Endothelial cell of umbilical vein (primary cell): ENCODE measurements around the gene TAF4B. TPM values are rescaled to one million over a fixed set of nuclear protein-coding genes. Genes with fewer than 3 reads are reported as not detected.

Experiments
- BruUV-seq: library from RNA; stranded (reverse); fragments of 400-500 nt; replicated peaks from 2 replicates; lab custom pipeline; 2021; lab: Mats Ljungman, UMichigan
- CTCF ChIA-PET: fragments of 300-600, 350-600 bp; sonication (Branson Sonifier 250); formaldehyde crosslinking; loops from one replicate; lab custom pipeline; 2021; ENCODE audit warnings: antibody characterized with exemption, inconsistent platforms; lab: Charles Lee
- POLR2A ChIA-PET: fragments of 300-600, 350-600 bp; sonication (Branson Sonifier 250); formaldehyde crosslinking; loops from one replicate; lab custom pipeline; 2021; ENCODE audit warnings: antibody characterized with exemption, inconsistent platforms; lab: Charles Lee
- DNase-seq: peaks from one replicate; pipeline ENCODE4 v3.0.0-alpha.2; 2011; ENCODE audit warnings: low read depth, low spot score
- FAIRE-seq: peaks from 2 replicates; lab custom pipeline; 2011; peaks lifted over from hg19 to GRCh38; lab: Jason Lieb, UNC
- H2AFZ ChIP-seq: 2 replicates; pipeline ENCODE4 v1.6.0; 2012; ENCODE audit warnings: low read depth, low read length, control low read depth, inconsistent platforms
- H3K27ac ChIP-seq: 2 replicates; pipeline ENCODE4 v1.5.1; 2011; ENCODE audit warnings: low read depth, mild to moderate bottlenecking, control low read depth, low read length, moderate library complexity; ENCODE audit not compliant: insufficient read depth
- H3K27me3 ChIP-seq, 2 experiments: 2 replicates each; pipeline versions ENCODE4 v1.6.0 to v1.6.1; 2011; ENCODE audit warnings: low read length in 2 of 2, mixed read lengths in 1 of 2; ENCODE audit not compliant: control insufficient read depth in 2 of 2, insufficient read depth in 2 of 2
- H3K36me3 ChIP-seq, 2 experiments: 2 replicates in 1 of 2; 3 replicates in 1 of 2; pipeline ENCODE4 v1.5.1; 2011; ENCODE audit warnings: low read length in 2 of 2, mild to moderate bottlenecking in 1 of 2, moderate library complexity in 1 of 2; ENCODE audit not compliant: control insufficient read depth in 2 of 2, insufficient read depth in 2 of 2; ENCODE audit errors: extremely low read depth in 1 of 2
- H3K4me1 ChIP-seq: 3 replicates; pipeline ENCODE4 v1.5.1; 2011; ENCODE audit warnings: mild to moderate bottlenecking, low read length; ENCODE audit not compliant: control insufficient read depth, insufficient read depth; ENCODE audit errors: extremely low read depth
- H3K4me2 ChIP-seq: 2 replicates; pipeline ENCODE4 v1.6.1; 2011; ENCODE audit warnings: low read length, control low read depth, mixed read lengths; ENCODE audit not compliant: insufficient read depth
- H3K4me3 ChIP-seq, 3 experiments: fragments of 200-600 bp in 1 of 3; sonication (generic), shearing (Covaris generic) in 1 of 3; replicated peaks in 1 of 3; 2 replicates each; pipeline ENCODE4 v1.5.1; 2011 to 2016; ENCODE audit warnings: control low read depth in 3 of 3, low read length in 3 of 3, mild to moderate bottlenecking in 2 of 3, inconsistent platforms in 1 of 3, low read depth in 1 of 3, moderate library complexity in 1 of 3; ENCODE audit not compliant: insufficient read depth in 1 of 3
- H3K79me2 ChIP-seq: 2 replicates; pipeline ENCODE4 v1.6.0; 2012; ENCODE audit warnings: low read length, inconsistent platforms; ENCODE audit not compliant: control insufficient read depth, insufficient read depth
- H3K9ac ChIP-seq: replicated peaks from 2 replicates; pipeline ENCODE3; 2011; ENCODE audit warnings: low read length, control low read depth; ENCODE audit not compliant: insufficient read depth; ENCODE audit errors: extremely low read depth
- H3K9me1 ChIP-seq: replicated peaks from 3 replicates; pipeline ENCODE4 v1.6.0; 2011; ENCODE audit warnings: mild to moderate bottlenecking, low read length; ENCODE audit not compliant: control insufficient read depth, insufficient read depth; ENCODE audit errors: extremely low read depth
- H3K9me3 ChIP-seq: replicated peaks from 2 replicates; pipeline ENCODE4 v1.5.1; 2012; ENCODE audit warnings: low read length, inconsistent platforms; ENCODE audit not compliant: control insufficient read depth, insufficient read depth
- H4K20me1 ChIP-seq: replicated peaks from 2 replicates; pipeline ENCODE3; 2011; ENCODE audit warnings: mild to moderate bottlenecking, low read length; ENCODE audit not compliant: control insufficient read depth, insufficient read depth; ENCODE audit errors: extremely low read depth
- CTCF ChIP-seq, 2 donors: IDR thresholded peaks; 1 replicate in 1 of 2; 2 replicates in 1 of 2; pipeline ENCODE4 v1.5.1; 2011; ENCODE audit warnings: low read length in 2 of 2, mild to moderate bottlenecking in 2 of 2, moderate library complexity in 2 of 2, control low read depth in 1 of 2, inconsistent platforms in 1 of 2, low read depth in 1 of 2; ENCODE audit not compliant: insufficient read depth in 1 of 2; ENCODE audit errors: extremely low read depth in 1 of 2
- EZH2 ChIP-seq: IDR thresholded peaks from 2 replicates; pipeline ENCODE4 v1.6.1; 2012; ENCODE audit warnings: borderline replicate concordance, low read depth, mild to moderate bottlenecking, moderate library complexity, low read length, inconsistent platforms; ENCODE audit not compliant: severe bottlenecking
- FOS ChIP-seq: IDR thresholded peaks from 2 replicates; pipeline ENCODE4 v1.6.1; 2011; ENCODE audit warnings: mild to moderate bottlenecking, low read length, moderate library complexity, borderline replicate concordance; ENCODE audit not compliant: insufficient read depth
- GATA2 ChIP-seq: IDR thresholded peaks from 2 replicates; pipeline ENCODE4 v1.7.0; 2011; ENCODE audit warnings: low read depth, mild to moderate bottlenecking, moderate library complexity, mixed read lengths, low read length; ENCODE audit not compliant: insufficient read length, insufficient read depth
- JUN ChIP-seq: IDR thresholded peaks from 2 replicates; pipeline ENCODE4 v1.6.1; 2011; ENCODE audit warnings: borderline replicate concordance, low read depth; ENCODE audit not compliant: insufficient read length, insufficient read depth
- MAX ChIP-seq: IDR thresholded peaks from 2 replicates; pipeline ENCODE4 v1.6.1; 2011; ENCODE audit not compliant: insufficient read depth, insufficient read length
- MYC ChIP-seq: IDR thresholded peaks from one replicate; pipeline ENCODE4 v1.6.1; 2011; ENCODE audit warnings: mild to moderate bottlenecking, low read depth, low read length
- POLR2A ChIP-seq: IDR thresholded peaks from 2 replicates; pipeline ENCODE4 v1.6.1; 2012; ENCODE audit warnings: low read depth, mild to moderate bottlenecking, control low read depth, low read length
- POLR2AphosphoS5 ChIP-seq: IDR thresholded peaks from 2 replicates; pipeline ENCODE4 v1.6.1; 2012; ENCODE audit warnings: low read depth, mild to moderate bottlenecking, control low read depth, low read length, moderate library complexity; ENCODE audit not compliant: insufficient read depth
- dilution Hi-C: fragments of 300-500 bp; cut with MboI; formaldehyde crosslinking; loops from one replicate; pipeline ENCODE4 v1.15.0; 2019; ENCODE audit warnings: low sequenced_read_pairs; ENCODE audit not compliant: extremely low pct_ligation_motif_present
- intact Hi-C: fragments of 100-400 bp; cut with micrococcal nuclease; formaldehyde crosslinking; loops from one replicate; pipeline ENCODE4 v1.10.0; 2022
- polyA plus RNA-seq, 4 experiments: library from polyadenylated mRNA; depleted of rRNA in 3 of 4; stranded (reverse) in 3 of 4; unstranded in 1 of 4; fragments of >200 nt; gene quantifications; 2 replicates each; pipeline versions ENCODE4 v1.2.1 to v1.2.3, GENCODE V29; 2011 to 2012; ENCODE audit warnings: missing spikeins in 1 of 4
- total RNA-seq: library from RNA; stranded (reverse); gene quantifications from 2 replicates; pipeline ENCODE4 v1.2.3, GENCODE V29; 2021

TAF4B gene
- total and polyA plus RNA-seq, 2 donors (not counting 3 experiments of a cell fraction or from before 2014, with no cell fraction given), result 0.47 to 2.0 TPM

GRCh38 chr18:26421931-26422330, 195.7 kb downstream of the TAF4B start:
- H3K9me1 ChIP-seq, result no peaks in the 10 kb centered on the region
- H3K9me3 ChIP-seq, result no peaks in the 10 kb centered on the region
- ChIA-PET POLR2A (no interaction called here), CTCF (interaction anchor here (2.3 kb wide), 1 partner anchor 38 kb away, joined by 6 read pairs; no protein-coding TSS in a partner anchor)
- no peak overlapping the region for H3K4me3 ChIP-seq
- DNase-seq (no peak), FAIRE-seq (no peak)
- no peaks in the 10 kb centered on the region for H3K36me3 ChIP-seq
- no peaks in the 10 kb centered on the region for H3K27me3 ChIP-seq
- H2AFZ ChIP-seq, result no peak overlapping the region
- H3K9ac ChIP-seq, result no peak overlapping the region
- H3K4me2 ChIP-seq, result no peak overlapping the region
- no peak overlapping the region for H3K27ac ChIP-seq
- H4K20me1 ChIP-seq, result no peaks in the 10 kb centered on the region
- no peaks in the 10 kb centered on the region for H3K4me1 ChIP-seq
- intact Hi-C loops, result no loop called here
- dilution Hi-C loops, result no loop called here
- TF ChIP-seq JUN (no peak), POLR2A (no peak), MAX (no peak), EZH2 (no peak), FOS (no peak), CTCF (IDR thresholded peaks at IDR 0.05; ENCODE audit: extremely low read depth in 1 of 2, insufficient read depth in 1 of 2, low read depth in 1 of 2, low read length in 2 of 2) (no peak), POLR2AphosphoS5 (no peak), MYC (no peak), GATA2 (no peak)
- no TSS peak for BruUV-seq
- no peaks in the 10 kb centered on the region for H3K79me2 ChIP-seq
